ENCODE data around the gene MSI2. TPM values are rescaled to one million over a fixed set of nuclear protein-coding genes. Genes with fewer than 3 reads are reported as not detected.

The MSI2 gene
- total RNA-seq, 1 donor from 2014 or later, result 67.9 TPM

GRCh38 chr17:57269052-57269451 lies 12.7 kb downstream of the MSI2 start:
- Mint-ChIP-seq H3K36me3 (ENCODE audit: low read depth, unreplicated experiment) (peaks cover 38% of the 10 kb centered on the region), H3K27ac (ENCODE audit: unreplicated experiment) (no peak overlapping the region), H3K27me3 (ENCODE audit: low read depth, unreplicated experiment) (no peaks in the 10 kb centered on the region), H3K9me3 (ENCODE audit: unreplicated experiment) (no peaks in the 10 kb centered on the region), H3K4me3 (ENCODE audit: unreplicated experiment) (no peak overlapping the region), H3K4me1 (ENCODE audit: low read depth, unreplicated experiment) (peaks cover 8% of the 10 kb centered on the region)
- no peak for FAIRE-seq
- Histone ChIP-seq H3K36me3 (ENCODE audit: insufficient read depth, low read length) (peaks cover 7% of the 10 kb centered on the region), H4K20me1 (ENCODE audit: insufficient read depth, low read length) (peaks cover 71% of the 10 kb centered on the region), H3K4me2 (ENCODE audit: low read length) (no peak overlapping the region), H3K79me2 (ENCODE audit: insufficient read depth, low read length) (peaks cover 52% of the 10 kb centered on the region), H3K4me1 (ENCODE audit: insufficient read depth, low read length) (peaks cover 9% of the 10 kb centered on the region), H3K9me3 (ENCODE audit: insufficient read depth, low read depth, low read length) (no peaks in the 10 kb centered on the region), H3K9ac (ENCODE audit: low read length) (no peak overlapping the region), H2AFZ (ENCODE audit: low read depth, low read length) (no peak overlapping the region), H3K27me3 (ENCODE audit: insufficient read depth, low read length) (no peaks in the 10 kb centered on the region), H3K27ac (ENCODE audit: low read depth, low read length) (no peak overlapping the region), H3K4me3 (ENCODE audit: insufficient read depth, low read depth, low read length) (no peak overlapping the region)
- TF ChIP-seq CTCF (IDR thresholded peaks at IDR 0.05; ENCODE audit: insufficient read depth, low read depth, low read length) (no peak), EZH2 (IDR thresholded peaks at IDR 0.05; ENCODE audit: insufficient read depth, low read length) (no peak)
- no peak for DNase-seq (ENCODE audit: low read depth)

GRCh38 chr17:57269598-57270255 lies 13.4 kb downstream of the MSI2 start:
- H3K79me2 ChIP-seq (ENCODE audit: insufficient read depth, low read length), result peaks cover 47% of the 10 kb centered on the region
- no peak overlapping the region for H3K4me3 Mint-ChIP-seq (ENCODE audit: unreplicated experiment)
- no peak overlapping the region for H2AFZ ChIP-seq (ENCODE audit: low read depth, low read length)
- H3K9me3 ChIP-seq (ENCODE audit: insufficient read depth, low read depth, low read length), result no peaks in the 10 kb centered on the region
- no peak overlapping the region for H3K27ac Mint-ChIP-seq (ENCODE audit: unreplicated experiment)
- H3K4me3 ChIP-seq (ENCODE audit: insufficient read depth, low read depth, low read length), result no peak overlapping the region
- H3K4me2 ChIP-seq (ENCODE audit: low read length), result no peak overlapping the region
- H3K36me3 Mint-ChIP-seq (ENCODE audit: low read depth, unreplicated experiment), result peaks cover 40% of the 10 kb centered on the region
- peaks cover 9% of the 10 kb centered on the region for H3K4me1 ChIP-seq (ENCODE audit: insufficient read depth, low read length)
- peaks cover 10% of the 10 kb centered on the region for H3K36me3 ChIP-seq (ENCODE audit: insufficient read depth, low read length)
- H3K27me3 Mint-ChIP-seq (ENCODE audit: low read depth, unreplicated experiment), result no peaks in the 10 kb centered on the region
- no peaks in the 10 kb centered on the region for H3K9me3 Mint-ChIP-seq (ENCODE audit: unreplicated experiment)
- peaks cover 8% of the 10 kb centered on the region for H3K4me1 Mint-ChIP-seq (ENCODE audit: low read depth, unreplicated experiment)
- DNase-seq (ENCODE audit: low read depth) (no peak), FAIRE-seq (no peak)
- H3K27ac ChIP-seq (ENCODE audit: low read depth, low read length), result no peak overlapping the region
- no peak for TF ChIP-seq CTCF (IDR thresholded peaks at IDR 0.05; ENCODE audit: insufficient read depth, low read depth, low read length)
- TF ChIP-seq EZH2 (IDR thresholded peaks at IDR 0.05; ENCODE audit: insufficient read depth, low read length), result no peak
- H3K27me3 ChIP-seq (ENCODE audit: insufficient read depth, low read length), result no peaks in the 10 kb centered on the region
- H3K9ac ChIP-seq (ENCODE audit: low read length), result no peak overlapping the region
- H4K20me1 ChIP-seq (ENCODE audit: insufficient read depth, low read length), result peaks cover 68% of the 10 kb centered on the region

GRCh38 chr17:57270801-57271245 lies 14.5 kb downstream of the MSI2 start:
- DNase-seq (ENCODE audit: low read depth) (no peak), FAIRE-seq (no peak)
- H3K36me3 ChIP-seq (ENCODE audit: insufficient read depth, low read length), result peaks cover 7% of the 10 kb centered on the region
- H3K27me3 Mint-ChIP-seq (ENCODE audit: low read depth, unreplicated experiment), result no peaks in the 10 kb centered on the region
- H3K4me3 Mint-ChIP-seq (ENCODE audit: unreplicated experiment), result no peak overlapping the region
- no peak overlapping the region for H3K4me2 ChIP-seq (ENCODE audit: low read length)
- H4K20me1 ChIP-seq (ENCODE audit: insufficient read depth, low read length), result peaks cover 71% of the 10 kb centered on the region
- no peaks in the 10 kb centered on the region for H3K9me3 Mint-ChIP-seq (ENCODE audit: unreplicated experiment)
- H3K9me3 ChIP-seq (ENCODE audit: insufficient read depth, low read depth, low read length), result no peaks in the 10 kb centered on the region
- H2AFZ ChIP-seq (ENCODE audit: low read depth, low read length), result no peak overlapping the region
- H3K27ac Mint-ChIP-seq (ENCODE audit: unreplicated experiment), result no peak overlapping the region
- H3K27ac ChIP-seq (ENCODE audit: low read depth, low read length), result no peak overlapping the region
- H3K9ac ChIP-seq (ENCODE audit: low read length), result no peak overlapping the region
- H3K4me1 Mint-ChIP-seq (ENCODE audit: low read depth, unreplicated experiment), result peaks cover 5% of the 10 kb centered on the region
- peaks cover 35% of the 10 kb centered on the region for H3K36me3 Mint-ChIP-seq (ENCODE audit: low read depth, unreplicated experiment)
- peaks cover 9% of the 10 kb centered on the region for H3K4me1 ChIP-seq (ENCODE audit: insufficient read depth, low read length)
- no peak for TF ChIP-seq CTCF (IDR thresholded peaks at IDR 0.05; ENCODE audit: insufficient read depth, low read depth, low read length)
- TF ChIP-seq EZH2 (IDR thresholded peaks at IDR 0.05; ENCODE audit: insufficient read depth, low read length), result no peak
- peaks cover 36% of the 10 kb centered on the region for H3K79me2 ChIP-seq (ENCODE audit: insufficient read depth, low read length)
- no peak overlapping the region for H3K4me3 ChIP-seq (ENCODE audit: insufficient read depth, low read depth, low read length)
- no peaks in the 10 kb centered on the region for H3K27me3 ChIP-seq (ENCODE audit: insufficient read depth, low read length)
